Astrocyte of the cerebellum (primary cell): Measurements from ENCODE around the gene OR6J1.
"Not testable (repeated sequence)": the region's sequence is repeated elsewhere in the genome, so short reads cannot be mapped to it uniquely, and the experiment has no call there.

Source experiments
- DNase-seq: peaks from one replicate; pipeline ENCODE4 v3.0.0-alpha.2; 2011; ENCODE audit warnings: low read depth
- H3K4me3 ChIP-seq: 2 replicates; pipeline ENCODE4 v1.5.1; 2011; ENCODE audit warnings: mild to moderate bottlenecking, low read depth, low read length, moderate library complexity
- CTCF ChIP-seq: IDR thresholded peaks from 2 replicates; pipeline ENCODE4 v1.5.1; 2012; ENCODE audit warnings: low read length, low read depth, moderate library complexity, mild to moderate bottlenecking; ENCODE audit errors: missing control alignments
- in situ Hi-C: cut with HindIII; loops from 2 replicates; pipeline ENCODE4 v1.10.0; 2017; ENCODE audit warnings: low sequenced_read_pairs

OR6J1 gene

GRCh38 chr14:22641846-22642245 lies 2.3 kb downstream of the OR6J1 start:
- in situ Hi-C loops = no loop called here
- TF ChIP-seq CTCF = no peak
- no peak overlapping the region for H3K4me3 ChIP-seq
- DNase-seq = no peak

- no peak overlapping the region for H3K4me3 ChIP-seq
- TF ChIP-seq CTCF = no peak
- in situ Hi-C loops = no loop called here
- DNase-seq = no peak
These were observed 4.0 kb downstream of the OR6J1 start for GRCh38 chr14:22640192-22640591.

GRCh38 chr14:22635980-22636379 lies 8.2 kb downstream of the OR6J1 start:
- in situ Hi-C loops, H3K4me3 ChIP-seq, DNase-seq: not testable (repeated sequence)

GRCh38 chr14:22634233-22634900 lies 9.8 kb downstream of the OR6J1 start:
- DNase-seq = no peak
- H3K4me3 ChIP-seq = no peak overlapping the region
- in situ Hi-C loops = no loop called here
- no peak for TF ChIP-seq CTCF

GRCh38 chr14:22630486-22630885 lies 13.7 kb downstream of the OR6J1 start:
- in situ Hi-C loops = no loop called here
- no peak overlapping the region for H3K4me3 ChIP-seq
- TF ChIP-seq CTCF = no peak
- DNase-seq = peak; percentile 98

GRCh38 chr14:22630066-22630465 lies 14.1 kb downstream of the OR6J1 start:
- in situ Hi-C loops = no loop called here
- no peak overlapping the region for H3K4me3 ChIP-seq
- peak; percentile 28 for TF ChIP-seq CTCF
- DNase-seq = no peak

- H3K4me3 ChIP-seq = no peak overlapping the region
- in situ Hi-C loops = no loop called here
- no peak for TF ChIP-seq CTCF
- no peak for DNase-seq
These were observed 14.8 kb downstream of the OR6J1 start for GRCh38 chr14:22629361-22629760.
